Muscle of leg (tissue), 11 donors: Measurements from ENCODE around the gene MRPL27. TPM values are rescaled to one million over a fixed set of nuclear protein-coding genes. Genes with fewer than 3 reads are reported as not detected.
A peak's percentile ranks its signal among the peaks of the same experiment; 100 is the strongest.

Experiments
- DNase-seq: peaks from one replicate; pipeline ENCODE4 v3.0.0; 2013
- H3K27ac ChIP-seq: one replicate; pipeline ENCODE4 v1.5.1; 2013; ENCODE audit warnings: mild to moderate bottlenecking, low read length, control low read depth
- H3K27me3 ChIP-seq: one replicate; pipeline ENCODE4 v1.6.1; 2013; ENCODE audit warnings: low read length; ENCODE audit not compliant: control insufficient read depth, insufficient read depth
- H3K36me3 ChIP-seq: one replicate; pipeline ENCODE4 v1.6.1; 2013; ENCODE audit warnings: low read length; ENCODE audit not compliant: control insufficient read depth, insufficient read depth
- H3K4me1 ChIP-seq: one replicate; pipeline ENCODE4 v1.6.1; 2013; ENCODE audit warnings: low read length; ENCODE audit not compliant: control insufficient read depth, insufficient read depth
- H3K4me3 ChIP-seq: one replicate; pipeline ENCODE4 v1.5.1; 2013; ENCODE audit warnings: low read length, control low read depth
- H3K9me3 ChIP-seq: replicated peaks from 2 replicates; pipeline ENCODE4 v1.6.1; 2013; ENCODE audit warnings: low read depth, low read length; ENCODE audit not compliant: control insufficient read depth
- WGBS: methylation state at CpG from one replicate; pipeline ENCODE4 v1.1.5; 2013; ENCODE audit warnings: missing lambda C conversion rate; ENCODE audit not compliant: insufficient coverage; 5-methylcytosine and 5-hydroxymethylcytosine counted together
- polyA plus RNA-seq, 8 donors: library from polyadenylated mRNA; unstranded; fragments of 120-200 nt; gene quantifications; one replicate each; pipeline versions ENCODE4 v1.2.1 to v1.2.3, GENCODE V29; 2013; ENCODE audit warnings: inconsistent platforms in 1 of 8, low replicate concordance in 1 of 8; ENCODE audit not compliant: insufficient read length in 8 of 8, insufficient read depth in 1 of 8
- total RNA-seq: library from RNA; stranded (reverse); fragments of 120-200 nt; gene quantifications from one replicate; pipeline ENCODE4 v1.2.4, GENCODE V29; 2013

Gene MRPL27
- total and polyA plus RNA-seq, 9 donors = 52.4 to 81.5 (median 61.0) TPM

DNA sequence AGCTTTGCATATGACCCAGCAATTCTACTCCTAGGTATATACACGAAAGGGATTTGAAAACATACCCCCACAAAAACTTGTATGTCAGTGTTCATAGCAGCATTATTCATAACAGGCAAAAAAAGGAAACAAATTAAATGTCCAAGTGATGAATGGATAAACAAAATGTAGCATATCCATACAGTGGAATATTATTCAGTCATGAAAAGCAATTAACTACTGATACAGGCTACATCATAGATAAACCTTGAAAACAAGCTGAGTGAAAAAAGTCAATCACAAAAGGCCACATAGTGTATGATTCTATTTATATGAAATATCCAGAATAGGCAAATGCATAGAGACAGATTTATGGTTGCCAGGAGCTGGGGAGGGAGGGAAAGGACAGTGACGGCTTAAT lies 721 bp upstream of the MRPL27 start:
- Histone ChIP-seq H3K36me3 (peaks cover 31% of the 10 kb centered on the region), H3K27me3 (no peaks in the 10 kb centered on the region), H3K9me3 (no peaks in the 10 kb centered on the region), H3K4me1 (peaks cover 14% of the 10 kb centered on the region), H3K27ac (no peak overlapping the region), H3K4me3 (no peak overlapping the region)
- no CpG with 5 or more reads among the region's 2 CpGs for WGBS
- DNase-seq = no peak

- Histone ChIP-seq H3K27ac (peak overlapping the region; percentile 94), H3K36me3 (peaks cover 36% of the 10 kb centered on the region), H3K4me3 (peak overlapping the region; percentile 79), H3K27me3 (no peaks in the 10 kb centered on the region), H3K4me1 (peaks cover 14% of the 10 kb centered on the region), H3K9me3 (no peaks in the 10 kb centered on the region)
- WGBS = 6% methylated on average over 10 of the region's 14 CpGs
- DNase-seq = no peak
Measured at GRCh38 chr17:50372222-50372757, 694 bp downstream of the MRPL27 start.

DNA sequence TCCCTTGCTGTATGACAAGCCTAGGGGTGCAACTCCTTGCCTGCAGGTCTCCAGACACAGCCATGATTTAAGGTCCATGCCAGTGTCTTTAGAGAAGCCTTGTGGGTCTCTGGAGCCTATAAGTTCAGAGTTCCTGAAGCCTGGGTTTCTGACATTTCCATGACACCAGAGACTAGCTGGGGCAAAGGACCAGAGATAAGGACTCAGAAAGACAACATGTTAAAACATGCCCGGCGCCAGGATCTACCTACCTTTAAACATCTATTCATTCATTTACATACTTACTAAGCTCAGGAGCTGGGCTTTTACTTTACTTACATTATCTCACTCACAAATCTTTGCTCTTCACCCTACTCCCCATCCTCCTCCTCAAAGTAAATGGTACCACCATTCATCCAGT lies 1.5 kb downstream of the MRPL27 start:
- peaks cover 14% of the 10 kb centered on the region for H3K4me1 ChIP-seq
- no peak overlapping the region for H3K4me3 ChIP-seq
- no peak for DNase-seq
- peaks cover 42% of the 10 kb centered on the region for H3K36me3 ChIP-seq
- H3K9me3 ChIP-seq = no peaks in the 10 kb centered on the region
- no peak overlapping the region for H3K27ac ChIP-seq
- H3K27me3 ChIP-seq = no peaks in the 10 kb centered on the region
- WGBS = 100% methylated on average over 2 of the region's 2 CpGs

DNA sequence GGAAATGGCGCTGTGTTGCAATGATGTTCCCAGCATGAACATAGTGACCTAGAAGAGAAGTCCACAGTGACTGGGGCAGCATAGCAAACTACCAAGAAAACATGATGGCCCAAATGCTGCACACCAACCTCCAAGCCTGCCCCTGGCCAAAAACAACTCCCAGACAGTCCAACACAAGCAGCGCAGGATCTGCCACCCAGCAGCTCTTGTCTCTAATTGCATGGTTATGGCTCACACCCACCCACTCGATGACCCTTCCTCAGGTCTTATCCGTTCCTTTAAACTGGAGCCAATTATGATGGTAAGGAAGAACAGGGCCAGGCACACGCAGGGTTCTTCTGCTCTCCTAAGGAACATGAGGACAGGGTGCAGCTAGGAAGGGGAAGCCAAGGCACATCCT lies 2.9 kb downstream of the MRPL27 start:
- peaks cover 48% of the 10 kb centered on the region for H3K36me3 ChIP-seq
- no peak for DNase-seq
- 100% methylated on average over 1 of the region's 5 CpGs for WGBS
- H3K4me1 ChIP-seq = peaks cover 14% of the 10 kb centered on the region
- H3K4me3 ChIP-seq = no peak overlapping the region
- H3K27ac ChIP-seq = no peak overlapping the region
- H3K27me3 ChIP-seq = no peaks in the 10 kb centered on the region
- H3K9me3 ChIP-seq = no peaks in the 10 kb centered on the region

DNA sequence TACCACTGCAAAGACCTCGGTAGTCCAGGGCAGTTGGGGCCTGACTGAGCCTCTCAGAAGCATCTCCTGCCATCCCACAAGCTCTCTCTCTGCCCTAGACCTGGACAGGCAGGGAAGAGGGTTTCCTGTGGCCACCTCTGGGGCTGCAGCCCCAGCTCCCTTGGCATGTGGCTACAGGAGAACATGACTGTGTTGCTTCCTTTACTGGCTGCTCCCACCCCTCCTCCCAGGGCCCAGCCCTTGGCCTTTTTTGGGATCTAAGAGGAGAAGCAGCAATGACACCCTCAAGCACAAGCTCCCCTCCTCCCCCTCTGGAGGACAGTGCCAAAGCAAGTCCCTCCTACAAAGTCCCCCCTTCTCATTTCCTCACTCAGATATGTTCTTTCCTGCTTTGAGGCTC lies 5.6 kb downstream of the MRPL27 start:
- Histone ChIP-seq H3K9me3 (no peaks in the 10 kb centered on the region), H3K27me3 (no peaks in the 10 kb centered on the region), H3K36me3 (peaks cover 49% of the 10 kb centered on the region), H3K4me3 (no peak overlapping the region), H3K27ac (no peak overlapping the region), H3K4me1 (peaks cover 23% of the 10 kb centered on the region)
- WGBS = no CpG with 5 or more reads among the region's 1 CpG
- no peak for DNase-seq

- 91% methylated on average over 13 of the region's 14 CpGs for WGBS
- DNase-seq = no peak
- peaks cover 56% of the 10 kb centered on the region for H3K36me3 ChIP-seq
Measured at GRCh38 chr17:50365649-50366393, 7.2 kb downstream of the MRPL27 start.

GRCh38 chr17:50365165-50365564 lies 7.8 kb downstream of the MRPL27 start:
- peaks cover 57% of the 10 kb centered on the region for H3K36me3 ChIP-seq
- 0% methylated on average over 1 of the region's 2 CpGs for WGBS

More at GRCh38 chr17:50365649-50366393, 7.2 kb downstream of the MRPL27 start:
- peaks cover 11% of the 10 kb centered on the region for H3K4me1 ChIP-seq
- H3K27me3 ChIP-seq = no peaks in the 10 kb centered on the region
- H3K4me3 ChIP-seq = no peak overlapping the region
- no peaks in the 10 kb centered on the region for H3K9me3 ChIP-seq
- no peak overlapping the region for H3K27ac ChIP-seq

GRCh38 chr17:50364715-50365114 lies 8.3 kb downstream of the MRPL27 start:
- WGBS = 62% methylated on average over 5 of the region's 9 CpGs
- H3K4me1 ChIP-seq = peaks cover 11% of the 10 kb centered on the region
- DNase-seq = no peak
- no peak overlapping the region for H3K27ac ChIP-seq
- H3K36me3 ChIP-seq = peaks cover 57% of the 10 kb centered on the region
- no peak overlapping the region for H3K4me3 ChIP-seq
- no peaks in the 10 kb centered on the region for H3K27me3 ChIP-seq
- no peaks in the 10 kb centered on the region for H3K9me3 ChIP-seq

More at GRCh38 chr17:50365165-50365564, 7.8 kb downstream of the MRPL27 start:
- Histone ChIP-seq H3K27ac (no peak overlapping the region), H3K4me3 (no peak overlapping the region), H3K4me1 (peaks cover 11% of the 10 kb centered on the region), H3K27me3 (no peaks in the 10 kb centered on the region), H3K9me3 (no peaks in the 10 kb centered on the region)
- DNase-seq = no peak

GRCh38 chr17:50364061-50364458 lies 8.9 kb downstream of the MRPL27 start:
- H3K27me3 ChIP-seq = no peaks in the 10 kb centered on the region
- H3K4me1 ChIP-seq = peaks cover 11% of the 10 kb centered on the region
- H3K27ac ChIP-seq = no peak overlapping the region
- no peak overlapping the region for H3K4me3 ChIP-seq
- peaks cover 61% of the 10 kb centered on the region for H3K36me3 ChIP-seq
- 63% methylated on average over 4 of the region's 4 CpGs for WGBS
- H3K9me3 ChIP-seq = no peaks in the 10 kb centered on the region
- DNase-seq = no peak

DNA sequence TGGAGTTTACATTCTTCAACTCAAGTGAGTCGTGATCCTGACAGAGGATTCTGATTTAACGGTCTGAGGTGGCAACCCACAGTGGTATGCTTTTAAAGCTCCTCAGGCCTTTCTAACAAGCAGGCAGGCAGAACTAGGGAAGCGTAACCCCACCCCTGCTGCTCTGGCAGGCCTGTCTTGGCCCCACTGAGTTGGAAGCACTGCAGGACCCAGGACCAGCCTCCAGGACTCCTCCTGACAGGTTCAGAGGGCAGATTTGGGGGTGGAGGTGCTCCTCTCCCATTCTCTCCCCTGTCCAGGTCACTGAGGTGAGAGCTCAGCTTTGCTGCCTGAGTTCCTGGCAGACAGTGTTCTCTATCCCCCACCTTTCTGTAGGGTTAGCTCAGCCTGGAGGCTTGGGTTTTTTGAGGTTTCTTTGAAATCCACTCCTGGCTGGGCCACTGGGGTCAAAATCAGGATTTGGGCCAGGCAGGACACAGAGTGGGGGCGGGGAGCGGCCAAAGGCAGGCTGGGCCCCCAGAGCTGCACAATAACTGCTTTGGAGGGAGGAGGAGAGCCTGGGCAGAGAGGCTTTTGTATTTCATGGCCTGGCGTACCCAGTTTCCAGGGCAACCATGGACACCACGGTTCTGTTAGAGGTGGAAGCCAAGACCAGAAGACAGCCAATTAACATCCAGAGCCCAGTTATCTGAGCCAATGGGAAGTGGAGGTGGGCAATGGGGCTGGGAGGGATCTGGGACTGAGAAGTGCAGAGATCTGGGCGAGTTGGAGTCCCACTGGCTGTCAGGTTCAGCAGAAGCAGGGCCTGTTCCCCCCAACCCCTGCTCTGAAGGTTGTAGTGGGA lies 9.5 kb downstream of the MRPL27 start:
- Histone ChIP-seq H3K9me3 (no peaks in the 10 kb centered on the region), H3K27me3 (no peaks in the 10 kb centered on the region), H3K4me1 (peaks cover 11% of the 10 kb centered on the region), H3K36me3 (peaks cover 64% of the 10 kb centered on the region), H3K4me3 (no peak overlapping the region), H3K27ac (no peak overlapping the region)
- WGBS = 34% methylated on average over 6 of the region's 8 CpGs
- peak; percentile 79 for DNase-seq
